ENCODE measurements around the gene NEK5.

DNA sequence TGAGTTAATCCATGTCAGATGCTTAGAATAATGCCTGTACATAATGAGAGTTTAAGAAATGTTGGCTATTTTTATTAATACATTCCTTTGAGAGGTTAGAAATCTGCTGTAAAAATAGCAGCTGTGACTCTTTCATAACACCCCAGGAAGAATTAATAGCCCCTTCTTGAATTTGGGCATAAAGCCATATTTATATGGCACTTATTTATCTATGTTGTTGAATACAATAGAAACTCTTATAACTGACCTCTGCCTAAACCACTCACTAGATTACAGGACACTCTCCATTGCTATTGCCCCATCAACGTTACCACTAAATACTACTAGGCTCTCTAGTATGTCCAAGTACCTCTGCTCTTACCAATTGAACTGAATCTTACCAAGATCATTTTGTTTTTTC is 16.3 kb downstream of the NEK5 start:
- TF ChIP-seq, protein P1, sequence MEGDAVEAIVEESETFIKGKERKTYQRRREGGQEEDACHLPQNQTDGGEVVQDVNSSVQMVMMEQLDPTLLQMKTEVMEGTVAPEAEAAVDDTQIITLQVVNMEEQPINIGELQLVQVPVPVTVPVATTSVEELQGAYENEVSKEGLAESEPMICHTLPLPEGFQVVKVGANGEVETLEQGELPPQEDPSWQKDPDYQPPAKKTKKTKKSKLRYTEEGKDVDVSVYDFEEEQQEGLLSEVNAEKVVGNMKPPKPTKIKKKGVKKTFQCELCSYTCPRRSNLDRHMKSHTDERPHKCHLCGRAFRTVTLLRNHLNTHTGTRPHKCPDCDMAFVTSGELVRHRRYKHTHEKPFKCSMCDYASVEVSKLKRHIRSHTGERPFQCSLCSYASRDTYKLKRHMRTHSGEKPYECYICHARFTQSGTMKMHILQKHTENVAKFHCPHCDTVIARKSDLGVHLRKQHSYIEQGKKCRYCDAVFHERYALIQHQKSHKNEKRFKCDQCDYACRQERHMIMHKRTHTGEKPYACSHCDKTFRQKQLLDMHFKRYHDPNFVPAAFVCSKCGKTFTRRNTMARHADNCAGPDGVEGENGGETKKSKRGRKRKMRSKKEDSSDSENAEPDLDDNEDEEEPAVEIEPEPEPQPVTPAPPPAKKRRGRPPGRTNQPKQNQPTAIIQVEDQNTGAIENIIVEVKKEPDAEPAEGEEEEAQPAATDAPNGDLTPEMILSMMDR (IDR thresholded peaks at IDR 0.05), result no peak
- no peak for TF ChIP-seq ZFX (IDR thresholded peaks at IDR 0.05; ENCODE audit: borderline replicate concordance)

Measured in 22Rv1 (cell line).